GM18861 (cell line): ENCODE results near the gene SIGLEC10.
"Not testable (repeated sequence)": the region's sequence is repeated elsewhere in the genome, so short reads cannot be mapped to it uniquely, and the experiment has no call there.

Experiments
- ATAC-seq: cut with Tn5 transposase; IDR thresholded peaks from one replicate; pipeline ENCODE4 v1.9.1; 2021; ENCODE audit not compliant: unreplicated experiment

SIGLEC10 gene

GRCh38 chr19:51397453-51397852 lies 20.0 kb downstream of the SIGLEC10 start:
- ATAC-seq, result not testable (repeated sequence)

DNA sequence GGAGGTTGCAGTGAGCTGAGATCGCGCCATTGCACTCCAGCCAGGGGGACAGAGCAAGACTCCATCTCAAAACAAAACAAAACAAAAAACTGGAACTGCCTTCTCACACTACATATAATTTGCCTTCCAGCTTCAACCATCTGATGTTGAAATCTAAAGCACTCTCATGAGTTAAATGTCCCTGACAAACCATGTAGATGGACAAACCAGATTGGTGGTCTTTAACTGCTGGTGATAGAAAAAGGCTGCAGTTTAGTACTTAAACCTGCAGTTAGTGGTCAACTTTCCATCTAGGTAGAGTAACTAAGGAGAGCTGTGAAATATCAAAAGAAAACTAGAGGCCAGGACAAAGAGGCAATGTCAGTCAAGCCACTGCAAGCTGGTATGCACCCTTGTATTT lies 21.3 kb downstream of the SIGLEC10 start:
- no peak for ATAC-seq

GRCh38 chr19:51394050-51394836 lies 23.2 kb downstream of the SIGLEC10 start:
- peak; percentile 85 for ATAC-seq

DNA sequence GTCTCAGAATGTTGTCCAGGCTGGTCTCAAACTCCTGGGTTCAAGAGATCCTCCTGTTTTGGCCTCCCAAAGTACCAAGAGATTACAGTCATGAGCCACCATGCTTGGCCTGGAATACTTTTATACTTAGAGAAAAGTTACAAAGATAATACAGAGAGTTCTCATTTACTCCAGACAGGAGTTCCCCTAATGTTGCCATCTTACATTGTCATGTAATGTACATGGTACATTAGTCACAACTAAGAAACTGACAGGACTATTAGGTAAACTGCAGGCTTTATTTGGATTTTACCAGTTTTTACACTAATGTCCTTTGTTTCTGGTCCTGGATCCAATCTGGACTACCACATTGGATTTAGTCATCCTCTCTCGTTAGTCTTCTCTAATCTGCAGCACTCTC lies 24.7 kb downstream of the SIGLEC10 start:
- ATAC-seq, result no peak

DNA sequence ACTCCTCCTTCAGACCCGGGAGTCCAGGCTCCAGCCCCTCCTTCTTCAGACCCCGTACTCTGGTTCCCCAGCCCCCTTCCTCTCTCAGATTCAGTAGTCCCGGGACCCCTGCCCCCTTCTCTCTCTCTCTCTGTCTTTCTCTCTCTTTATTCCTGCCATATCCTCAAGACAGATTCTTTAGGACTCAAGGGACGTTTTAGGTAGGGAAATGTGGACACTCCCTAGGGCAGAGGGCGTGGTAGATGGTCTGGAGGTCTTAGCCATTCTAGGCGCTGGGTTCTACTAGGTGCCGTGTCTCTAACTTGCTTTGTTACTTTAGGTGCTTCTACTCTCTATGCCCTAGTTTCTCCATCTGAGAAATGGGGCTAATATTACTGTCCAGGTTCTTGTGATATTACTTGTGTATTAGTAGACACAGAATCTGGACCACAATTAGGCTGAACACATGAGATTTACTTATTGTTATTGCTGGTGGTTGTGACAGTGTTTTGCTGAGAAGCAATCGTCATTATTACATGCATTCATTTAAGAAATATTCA lies 26.3 kb downstream of the SIGLEC10 start:
- ATAC-seq, result no peak

GRCh38 chr19:51389143-51389542 lies 28.3 kb downstream of the SIGLEC10 start:
- ATAC-seq, result no peak

- ATAC-seq, result no peak
Measured at GRCh38 chr19:51387924-51388389, 29.5 kb downstream of the SIGLEC10 start, which contains the start of gene LIM2. LIM2 (minus strand) TSS chr19:51387974; CDS start chr19:51387443, 531 bp downstream.

DNA sequence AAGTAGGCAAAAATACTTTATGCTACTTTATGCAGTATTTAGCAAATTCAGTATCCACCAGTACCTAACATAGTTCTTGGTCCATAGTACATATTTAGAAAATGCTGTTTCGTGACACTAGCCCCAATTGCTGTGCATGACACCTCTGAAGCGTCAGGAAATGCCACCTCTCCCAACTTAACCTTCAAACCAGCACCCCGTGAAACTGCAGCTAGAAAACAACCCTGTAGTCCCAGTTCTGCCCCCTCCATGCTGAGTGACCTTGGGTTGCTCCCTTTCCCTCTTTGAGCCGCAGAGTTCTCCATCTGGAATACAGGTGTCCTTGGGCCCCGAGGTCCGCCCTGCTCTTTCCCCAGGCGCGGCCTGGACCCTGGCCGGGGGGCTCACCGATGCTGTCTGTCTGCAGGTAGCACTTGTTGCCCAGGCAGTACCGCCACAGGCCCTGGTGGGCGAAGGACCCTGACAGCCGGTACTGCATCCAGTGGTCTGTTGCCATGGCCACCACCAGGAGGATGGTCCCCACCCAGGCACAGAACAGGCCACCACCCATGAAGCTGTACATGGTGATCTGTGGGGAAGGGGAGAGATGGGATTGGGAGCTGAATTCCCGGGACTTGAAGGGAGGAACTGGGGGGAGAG lies 30.4 kb downstream of the SIGLEC10 start:
- no peak for ATAC-seq

DNA sequence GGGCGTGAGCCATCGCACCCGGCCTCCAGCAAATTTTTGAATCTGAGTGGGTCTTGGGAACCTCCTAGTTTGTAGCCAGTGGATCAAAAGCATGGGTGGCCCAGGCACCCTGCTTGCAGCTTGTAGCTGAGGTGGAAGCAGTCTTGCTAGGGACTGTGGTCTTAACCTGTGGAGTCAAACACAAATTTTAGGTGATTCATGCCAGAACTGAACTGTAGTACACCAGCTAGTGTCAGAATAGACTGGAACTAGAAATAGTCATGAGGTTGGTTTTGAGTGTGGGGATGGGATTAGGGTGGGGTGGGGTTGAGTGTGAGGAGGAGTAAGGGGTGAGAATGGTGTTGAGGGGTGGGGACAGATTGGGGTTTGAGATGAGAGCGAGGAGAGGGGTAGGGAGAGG lies 35.4 kb downstream of the SIGLEC10 start:
- no peak for ATAC-seq

GRCh38 chr19:51380379-51380778 lies 37.1 kb downstream of the SIGLEC10 start:
- ATAC-seq, result no peak

- no peak for ATAC-seq
Measured at GRCh38 chr19:51377422-51377821, 40.0 kb downstream of the SIGLEC10 start.

- ATAC-seq, result no peak
Measured at GRCh38 chr19:51375504-51376221, 41.8 kb downstream of the SIGLEC10 start.

DNA sequence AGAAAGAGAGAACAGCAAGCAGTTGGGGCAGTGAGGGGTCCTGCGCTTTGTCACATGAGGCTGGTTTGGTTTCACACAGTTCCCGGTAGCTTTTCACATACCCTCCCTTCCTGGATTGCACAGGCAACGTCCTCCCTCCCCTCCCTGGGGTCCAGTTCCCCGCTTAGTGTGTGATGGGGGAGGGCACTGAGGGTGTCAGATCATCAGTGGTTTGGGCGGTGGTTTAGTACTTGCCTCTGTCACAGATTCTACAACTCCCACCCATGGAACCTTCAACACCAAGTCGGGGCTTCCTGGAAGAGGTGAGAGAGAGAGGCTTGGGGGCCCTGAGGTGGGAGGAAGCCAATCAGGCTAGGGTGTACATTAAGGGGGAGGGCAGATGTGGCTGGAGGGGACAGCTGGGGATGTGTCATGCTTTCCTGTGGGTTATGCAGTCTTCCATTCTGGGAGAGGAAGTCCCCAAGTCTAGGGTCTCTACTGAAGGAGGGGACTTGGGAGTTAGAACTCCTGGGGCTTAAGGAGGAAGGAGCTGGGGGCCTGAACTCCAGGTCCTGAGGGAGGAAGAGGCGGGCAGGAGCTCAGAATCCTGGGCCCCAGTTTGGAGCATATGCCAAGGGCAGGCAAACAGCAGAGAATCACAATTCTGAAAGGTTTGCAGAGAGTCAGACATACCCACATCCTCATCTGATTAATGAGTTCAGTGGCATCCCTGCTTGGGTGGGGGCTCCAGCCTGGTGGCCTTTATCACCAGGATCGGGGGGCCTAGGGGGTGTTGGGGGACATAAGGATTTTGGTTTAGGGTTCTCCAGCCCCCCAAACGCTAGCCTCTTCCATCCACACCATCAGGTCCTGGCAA lies 44.6 kb downstream of the SIGLEC10 start, which contains the start of gene NKG7:
Gene NKG7 (minus strand): TSS at position 6 of the 856 bp plus-strand sequence. CDS start 119 bp downstream, outside the sequence.
- no peak for ATAC-seq

DNA sequence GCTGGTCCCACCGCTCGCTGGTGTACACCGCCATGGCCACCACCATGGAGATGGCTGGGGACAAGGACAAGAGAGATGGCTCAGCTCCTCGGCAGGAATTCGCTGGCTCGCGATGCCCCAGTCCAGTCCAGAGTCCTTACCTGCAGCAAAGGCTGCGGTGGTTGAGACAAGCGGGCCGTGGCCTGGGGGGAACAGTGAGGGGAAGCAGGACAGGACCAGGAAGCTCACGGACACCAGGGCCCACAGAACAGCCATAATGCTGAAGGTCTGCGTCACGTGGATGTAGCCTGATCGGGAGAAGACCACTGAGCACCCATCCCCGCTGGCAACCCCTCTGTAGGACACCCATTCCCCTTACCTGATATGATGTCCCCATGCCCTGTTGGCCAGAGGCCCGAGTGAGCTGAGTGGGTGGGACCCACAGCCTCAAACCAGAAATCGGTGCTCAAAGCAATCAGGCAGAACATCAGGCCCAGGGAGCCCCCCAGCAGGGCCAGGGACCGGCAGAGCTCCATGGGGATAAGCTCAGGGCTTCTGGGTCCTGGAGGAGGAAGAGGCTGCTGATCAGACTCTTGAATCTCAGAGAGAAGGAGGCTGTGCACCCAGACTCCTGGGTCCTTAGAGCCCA lies 45.3 kb downstream of the SIGLEC10 start:
- ATAC-seq, result no peak

DNA sequence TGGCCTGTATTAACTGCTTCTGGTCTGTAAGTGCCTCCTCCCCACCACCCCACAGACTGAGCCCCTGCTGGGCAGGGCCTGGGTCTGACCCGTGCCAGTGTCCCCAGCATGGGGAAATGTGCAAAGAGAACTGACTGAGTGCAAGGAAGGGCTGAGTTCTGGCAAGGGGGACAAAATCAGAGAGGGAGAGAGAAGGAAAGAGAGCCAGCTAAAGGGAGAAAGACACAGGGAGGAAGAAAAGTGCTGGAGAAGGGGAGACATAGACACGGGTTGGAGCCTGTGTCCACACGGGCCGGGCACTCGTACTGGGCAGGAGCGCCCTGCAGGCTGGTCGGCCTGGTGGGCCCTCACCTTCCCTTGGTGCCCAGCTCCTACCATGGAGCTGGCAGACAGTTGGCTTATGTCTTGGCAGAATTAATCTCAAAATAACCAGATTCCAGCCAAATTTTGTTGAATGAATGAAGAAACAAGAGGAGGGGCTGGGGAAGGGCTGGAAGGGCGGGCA lies 46.2 kb downstream of the SIGLEC10 start:
- no peak for ATAC-seq

DNA sequence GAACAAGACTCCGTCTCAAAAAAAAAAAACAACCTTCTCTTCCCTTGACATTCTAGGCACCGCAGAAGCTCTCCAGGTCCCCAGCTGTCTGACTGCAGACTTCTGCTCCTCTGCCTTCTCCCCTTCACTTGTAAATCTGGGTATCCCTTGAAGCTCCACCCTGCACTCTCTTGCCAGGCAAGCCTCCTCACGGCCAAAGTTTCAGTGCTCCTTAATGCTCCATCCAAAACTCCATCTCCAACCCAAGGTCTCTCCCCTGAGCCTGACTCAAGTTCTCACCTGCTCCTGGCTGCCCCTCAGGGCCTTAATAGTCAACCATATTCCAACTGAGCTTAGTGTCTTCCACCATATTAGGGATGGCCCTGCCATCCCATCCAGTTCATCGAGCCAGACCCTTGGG lies 47.2 kb downstream of the SIGLEC10 start:
- no peak for ATAC-seq

DNA sequence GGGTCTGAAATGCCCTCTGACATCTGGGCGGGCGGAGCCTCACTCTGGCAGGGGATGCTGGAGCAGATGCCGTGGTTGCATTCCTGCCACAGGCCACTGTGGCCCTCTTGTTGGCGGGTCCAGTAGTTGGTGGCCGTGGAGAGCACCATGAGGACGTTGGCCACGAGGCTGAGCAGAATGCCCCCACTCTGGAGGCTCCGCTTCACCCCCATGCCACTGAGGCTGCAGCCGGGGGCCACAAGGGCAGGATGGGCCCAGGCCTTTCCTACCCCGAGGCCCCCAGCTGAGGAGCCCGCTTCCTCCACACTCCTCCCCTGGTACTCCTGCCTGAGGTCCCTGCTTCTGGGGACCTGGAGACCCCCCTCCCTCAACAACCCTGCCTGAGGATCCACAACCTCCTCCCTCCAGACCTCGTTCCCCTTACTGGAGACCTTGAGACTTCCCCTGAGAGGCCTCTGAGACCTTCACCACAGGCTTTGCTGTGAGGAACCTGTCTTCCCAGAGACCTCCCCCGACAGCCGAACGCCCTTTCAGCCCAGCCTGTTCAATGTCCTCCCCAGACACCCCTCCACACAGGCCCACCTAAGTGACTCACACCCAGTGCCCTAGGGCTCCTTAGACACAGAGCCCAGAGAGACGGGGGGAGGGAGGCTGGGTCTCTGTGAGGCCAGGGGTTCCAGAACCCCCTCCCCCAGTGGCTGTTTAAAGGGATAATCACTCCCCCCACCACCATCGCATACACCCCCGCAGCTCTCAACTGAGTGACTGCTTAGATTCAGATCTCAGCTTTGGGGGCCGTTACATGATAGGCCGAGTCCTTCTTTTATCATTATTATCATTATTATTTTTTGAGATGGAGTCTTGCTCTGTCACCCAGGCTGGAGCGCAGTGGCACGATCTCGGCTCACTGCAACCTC lies 48.8 kb downstream of the SIGLEC10 start, which contains the start of gene CLDND2:
Gene CLDND2 (minus strand): TSS at position 638 of the 917 bp plus-strand sequence. CDS start 426 bp downstream, at position 212.
- no peak for ATAC-seq

GRCh38 chr19:51367565-51368365 lies 49.7 kb downstream of the SIGLEC10 start:
- ATAC-seq, result peak; percentile 51
